RWPE1 (cell line): Measurements from ENCODE around the gene METTL18.

ENCODE experiments used
- CTCF ChIA-PET: fragments of 350-600 bp; sonication (Branson Sonifier 250); formaldehyde crosslinking; extraction: SDS; loops from one replicate; lab custom pipeline; 2021; lab: Yijun Ruan, JAX
- POLR2A ChIA-PET: fragments of 400-600 bp; formaldehyde crosslinking; extraction: SDS; loops from one replicate; lab custom pipeline; 2020; ENCODE audit warnings: antibody characterized with exemption; ENCODE audit not compliant: low non-redundant PET; lab: Yijun Ruan, JAX
- DNase-seq: peaks from one replicate; pipeline ENCODE4 v3.0.0; 2012; ENCODE audit warnings: low spot score
- H3K27ac ChIP-seq: fragments of 450-650 bp; 2 replicates; pipeline ENCODE4 v1.5.1; 2017
- CTCF ChIP-seq: fragments of 450-650 bp; conservative IDR thresholded peaks from 2 replicates; pipeline ENCODE4 v1.5.1; 2017; ENCODE audit warnings: low read depth, mild to moderate bottlenecking

METTL18 gene

GRCh38 chr1:169793730-169794129 lies 977 bp downstream of the METTL18 start:
- POLR2A ChIA-PET: no interaction called here
- no peak for DNase-seq
- TF ChIP-seq CTCF: no peak
- H3K27ac ChIP-seq: no peak overlapping the region
- CTCF ChIA-PET: no interaction called here

GRCh38 chr1:169788402-169788801 lies 6.3 kb downstream of the METTL18 start:
- POLR2A ChIA-PET: no interaction called here
- no peak for DNase-seq
- CTCF ChIA-PET: no interaction called here
- no peak overlapping the region for H3K27ac ChIP-seq
- no peak for TF ChIP-seq CTCF

GRCh38 chr1:169786974-169787373 lies 7.7 kb downstream of the METTL18 start:
- DNase-seq: no peak
- TF ChIP-seq CTCF: no peak
- ChIA-PET CTCF (no interaction called here), POLR2A (no interaction called here)
- H3K27ac ChIP-seq: no peak overlapping the region

GRCh38 chr1:169785267-169785666 lies 9.4 kb downstream of the METTL18 start:
- no peak for TF ChIP-seq CTCF
- DNase-seq: no peak
- H3K27ac ChIP-seq: no peak overlapping the region
- POLR2A ChIA-PET: no interaction called here
- CTCF ChIA-PET: interaction anchor here (0.7 kb wide), 1 partner anchor 74 kb away, joined by 3 read pairs; no protein-coding TSS in a partner anchor

GRCh38 chr1:169784102-169784501 lies 10.6 kb downstream of the METTL18 start:
- ChIA-PET CTCF (no interaction called here), POLR2A (no interaction called here)
- no peak for TF ChIP-seq CTCF
- H3K27ac ChIP-seq: no peak overlapping the region
- DNase-seq: no peak

- no peak for TF ChIP-seq CTCF
- POLR2A ChIA-PET: interaction anchor here (1.4 kb wide), 1 partner anchor 12 kb away, joined by 3 read pairs; a partner anchor contains a TSS
- CTCF ChIA-PET: no interaction called here
- no peak overlapping the region for H3K27ac ChIP-seq
- DNase-seq: no peak
Observed at GRCh38 chr1:169782596-169782995, 12.1 kb downstream of the METTL18 start.

GRCh38 chr1:169779970-169780369 lies 14.7 kb downstream of the METTL18 start:
- ChIA-PET CTCF (no interaction called here), POLR2A (no interaction called here)
- DNase-seq: no peak
- H3K27ac ChIP-seq: no peak overlapping the region
- no peak for TF ChIP-seq CTCF
